Diencephalon (tissue), 1 donor: ENCODE measurements around the gene SURF1. TPM values are rescaled to one million over a fixed set of nuclear protein-coding genes. Genes with fewer than 3 reads are reported as not detected.

Experiments
- small RNA-seq: library from RNA; depleted of rRNA; stranded (forward); fragments of <200 nt; gene quantifications from one replicate; pipeline ENCODE3, GENCODE V24; 2014
- total RNA-seq: library from RNA; depleted of rRNA; stranded (reverse); fragments of >200 nt; gene quantifications from one replicate; pipeline ENCODE4 v1.2.3, GENCODE V29; 2014

Gene SURF1, protein sequence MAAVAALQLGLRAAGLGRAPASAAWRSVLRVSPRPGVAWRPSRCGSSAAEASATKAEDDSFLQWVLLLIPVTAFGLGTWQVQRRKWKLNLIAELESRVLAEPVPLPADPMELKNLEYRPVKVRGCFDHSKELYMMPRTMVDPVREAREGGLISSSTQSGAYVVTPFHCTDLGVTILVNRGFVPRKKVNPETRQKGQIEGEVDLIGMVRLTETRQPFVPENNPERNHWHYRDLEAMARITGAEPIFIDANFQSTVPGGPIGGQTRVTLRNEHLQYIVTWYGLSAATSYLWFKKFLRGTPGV
- 17.8 TPM for total RNA-seq

DNA sequence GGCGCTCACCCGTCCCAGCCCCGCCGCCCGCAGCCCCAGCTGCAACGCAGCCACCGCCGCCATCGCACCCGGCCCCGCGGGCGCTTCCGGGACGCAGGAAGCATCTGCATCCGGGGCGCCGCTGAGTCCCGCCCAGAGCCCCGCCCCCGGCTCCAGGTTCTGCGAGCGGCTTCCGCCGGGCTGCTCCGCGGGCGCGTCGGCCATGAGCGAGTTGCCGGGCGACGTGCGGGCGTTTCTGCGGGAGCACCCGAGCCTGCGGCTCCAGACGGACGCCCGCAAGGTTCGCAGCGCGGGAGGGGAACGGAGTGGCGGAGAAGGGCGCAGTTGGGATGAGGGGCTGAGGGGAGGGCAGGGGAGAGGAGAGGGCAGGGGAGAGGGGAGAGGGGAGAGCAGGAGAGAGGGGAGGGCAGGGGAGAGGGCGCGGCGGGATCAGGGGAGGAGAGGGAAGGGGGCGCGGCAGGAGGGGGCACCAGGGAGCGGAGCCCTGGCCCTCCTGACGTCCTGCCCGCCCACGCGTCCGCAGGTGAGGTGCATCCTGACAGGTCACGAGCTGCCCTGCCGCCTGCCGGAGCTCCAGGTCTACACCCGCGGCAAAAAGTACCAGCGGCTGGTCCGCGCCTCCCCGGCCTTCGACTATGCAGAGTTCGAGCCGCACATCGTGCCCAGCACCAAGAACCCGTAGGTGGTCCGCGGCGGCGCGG, at the start of gene SURF1, which contains the start of gene SURF2:
Gene SURF1 (minus strand): TSS at position 97 of the 701 bp plus-strand sequence. CDS start 34 bp downstream, at position 63.
Gene SURF2 (plus strand): TSS at position 160 of the 701 bp plus-strand sequence. CDS start 43 bp downstream, at position 203.

DNA sequence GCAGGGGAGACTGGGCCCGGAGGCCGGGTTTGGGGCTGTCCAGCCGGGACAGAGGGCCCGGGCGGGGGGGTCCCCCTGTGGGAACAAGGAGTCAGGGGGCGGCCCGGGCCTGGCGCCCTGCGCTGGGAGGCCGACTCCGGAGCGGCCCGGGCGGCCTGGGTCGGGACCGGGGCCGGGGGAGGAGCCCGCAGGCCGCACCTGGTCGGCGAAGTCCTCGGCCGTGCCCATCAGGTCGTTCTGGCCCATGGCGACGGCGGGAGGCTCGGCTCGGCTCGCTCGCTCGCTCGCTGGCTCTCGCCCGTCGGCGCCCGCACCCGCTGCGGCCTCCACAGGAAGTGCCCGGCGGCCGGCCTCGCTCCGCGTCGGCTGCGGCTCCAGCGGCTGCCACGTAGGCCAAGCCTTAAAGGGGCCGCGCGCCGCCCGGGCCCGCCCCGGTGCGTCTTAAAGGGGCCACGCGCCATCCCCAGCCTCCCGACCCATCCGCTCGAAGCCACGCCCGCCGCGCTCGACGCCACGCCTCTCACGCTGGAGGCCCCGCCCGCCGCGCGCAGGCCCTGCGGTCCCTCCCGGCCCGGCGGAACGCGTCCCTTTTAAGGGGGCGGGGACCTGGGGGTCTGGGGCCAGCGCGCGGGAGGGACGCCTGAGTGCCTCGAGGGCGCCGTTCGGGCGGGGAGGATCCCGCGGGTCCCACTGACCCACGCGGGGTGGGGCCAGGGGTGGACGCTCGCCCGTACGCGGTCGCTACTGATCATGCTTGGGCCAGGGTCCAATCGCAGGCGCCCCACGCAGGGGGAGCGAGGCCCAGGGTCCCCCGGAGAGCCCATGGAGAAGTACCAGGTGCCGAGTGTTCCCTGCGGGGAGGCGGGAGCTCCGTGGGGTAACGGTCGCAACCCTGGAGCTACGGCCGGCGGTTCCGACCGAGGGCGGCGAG, 19.7 kb upstream of the SURF1 start, which contains the start of the genes STKLD1 and SURF4:
Gene STKLD1 (plus strand): TSS at position 643 of the 931 bp plus-strand sequence. CDS start 108 bp downstream, at position 751.
Gene SURF4 (minus strand): TSS at position 337 of the 931 bp plus-strand sequence. CDS start 91 bp downstream, at position 246.

DNA sequence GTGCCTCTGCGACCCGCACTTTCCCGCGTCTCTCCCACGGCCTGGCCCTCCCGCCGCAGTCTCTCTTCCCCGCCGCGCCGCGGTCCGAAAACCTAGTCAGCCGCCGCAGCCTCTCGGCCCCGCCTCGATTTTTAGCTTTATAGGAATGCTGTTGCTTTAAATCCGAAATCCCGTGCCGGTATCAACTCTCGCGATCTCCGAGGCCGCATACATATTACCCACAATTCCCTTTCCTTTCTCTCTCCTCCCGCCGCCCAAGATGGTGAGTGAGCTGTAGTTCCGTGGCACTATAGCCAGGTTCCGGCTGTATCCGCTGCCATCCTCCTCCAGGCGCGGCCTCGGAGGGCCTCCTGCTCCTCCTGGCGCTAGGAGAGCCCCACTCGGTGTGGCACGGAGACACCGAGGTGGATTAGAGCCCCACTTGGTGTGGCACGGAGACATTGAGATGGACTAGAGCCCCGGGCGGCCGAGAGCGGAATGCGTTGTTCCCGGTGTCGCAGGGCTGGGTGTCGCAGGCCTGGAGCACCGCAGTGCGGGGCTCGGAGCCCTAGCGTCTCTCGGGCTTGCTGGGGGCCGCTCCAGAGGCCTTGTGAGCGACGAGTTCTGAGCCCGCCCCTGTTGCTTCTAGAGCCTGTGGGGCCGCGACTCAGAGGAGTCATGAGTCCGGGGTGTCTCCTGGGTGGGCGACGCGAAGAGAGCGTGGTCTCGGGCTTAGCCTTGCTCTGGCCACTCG, 8.1 kb downstream of the SURF1 start, which contains the start of the genes MED22 and RPL7A:
Gene MED22 (minus strand): TSS at position 147 of the 733 bp plus-strand sequence. CDS start 1,469 bp downstream, outside the sequence.
Gene RPL7A (plus strand): TSS at position 234 of the 733 bp plus-strand sequence. CDS start 26 bp downstream, at position 260.

DNA sequence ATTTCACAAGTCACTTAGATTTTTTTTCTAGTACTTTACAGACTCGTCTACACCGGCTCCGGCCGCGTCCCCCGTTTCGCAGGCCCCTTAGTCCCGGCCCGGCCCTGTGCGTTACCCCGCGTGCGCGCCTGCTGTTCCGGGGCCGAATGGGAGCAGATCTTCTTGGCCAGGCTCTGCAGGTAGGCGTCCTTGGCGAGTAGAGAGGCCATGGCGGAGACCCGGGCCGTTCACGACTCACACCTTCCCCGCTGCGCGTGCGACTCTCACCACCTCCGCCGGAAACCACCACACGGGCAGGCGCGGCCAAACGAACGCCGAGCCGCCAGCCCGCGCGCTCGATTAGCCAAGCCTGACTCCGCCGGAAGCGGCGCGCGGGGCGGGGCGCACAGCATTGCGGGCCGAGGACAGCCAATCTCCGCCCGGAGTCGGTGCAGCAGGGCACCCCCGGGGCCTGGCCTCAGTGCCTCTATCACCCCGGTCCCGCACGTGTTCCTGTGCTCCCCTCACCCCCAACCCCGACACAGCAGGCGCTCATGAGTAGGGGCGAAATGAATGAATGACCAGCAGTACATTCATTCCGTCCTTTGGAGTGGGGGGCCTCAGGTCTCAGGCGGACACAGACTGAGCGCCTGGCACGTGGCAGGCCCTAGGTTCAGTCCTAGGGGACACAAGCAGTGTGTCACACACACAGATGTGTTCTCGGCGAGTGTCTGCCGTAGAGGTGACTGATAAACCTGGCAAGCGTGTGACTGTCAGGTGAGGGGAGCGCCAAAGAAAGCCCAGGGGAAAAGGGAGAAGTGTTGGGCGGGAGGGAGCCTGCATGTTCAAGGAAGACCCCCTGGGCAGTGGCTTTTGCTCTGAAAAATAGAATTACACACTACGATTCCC, 20.1 kb downstream of the SURF1 start, which contains the start of gene SURF6:
Gene SURF6 (minus strand): TSS at position 265 of the 888 bp plus-strand sequence. CDS start 56 bp downstream, at position 209.

Small RNA genes within 50 kb of the gene (small RNA-seq; reads per million reads assigned to genes)
- not detected for gene RF00019
- gene SNORD24, result not detected
- not detected for gene SNORD36A
- not detected for gene SNORD36B
- not detected for gene SNORD36C

Other genes starting within 250 kb of the SURF1 start
- 99.2 TPM for gene RALGDS, start 235.2 kb downstream of the SURF1 start, total RNA-seq
- 3.7 TPM for gene GBGT1, start 192.6 kb downstream of the SURF1 start, total RNA-seq
- not detected for gene OBP2B, start 147.2 kb downstream of the SURF1 start, total RNA-seq
- under 0.01 TPM for gene ABO, start 81.3 kb downstream of the SURF1 start, total RNA-seq
- gene SURF6, start 20.3 kb downstream of the SURF1 start, total RNA-seq, result 18.2 TPM
- gene MED22, start 8.4 kb downstream of the SURF1 start, total RNA-seq, result 15.9 TPM
- gene RPL7A, start 8.3 kb downstream of the SURF1 start, total RNA-seq, result 914 TPM
- 19.6 TPM for gene SURF2, start 63 bp upstream of the SURF1 start, total RNA-seq
- gene SURF4, start 19.6 kb upstream of the SURF1 start, total RNA-seq, result 91.3 TPM
- gene STKLD1, start 19.9 kb upstream of the SURF1 start, total RNA-seq, result 3.0 TPM
- gene REXO4, start 61.5 kb upstream of the SURF1 start, total RNA-seq, result 13.6 TPM
- gene ADAMTS13, start 65.9 kb upstream of the SURF1 start, total RNA-seq, result 3.5 TPM
- gene CACFD1, start 103.5 kb upstream of the SURF1 start, total RNA-seq, result 23.1 TPM
- gene SLC2A6, start 122.6 kb upstream of the SURF1 start, total RNA-seq, result 22.8 TPM
- gene MYMK, start 168.5 kb upstream of the SURF1 start, total RNA-seq, result not detected
- gene ADAMTSL2, start 178.2 kb upstream of the SURF1 start, total RNA-seq, result 6.0 TPM